NCI-H2081 treated with DMSO at 0.1 percent for 48 hours (cell line): ENCODE results near the gene FSTL4.

ENCODE experiments used
- DNase-seq: peaks from one replicate; lab custom pipeline; 2025; lab: John Stamatoyannopoulos, UW

Gene FSTL4

DNA sequence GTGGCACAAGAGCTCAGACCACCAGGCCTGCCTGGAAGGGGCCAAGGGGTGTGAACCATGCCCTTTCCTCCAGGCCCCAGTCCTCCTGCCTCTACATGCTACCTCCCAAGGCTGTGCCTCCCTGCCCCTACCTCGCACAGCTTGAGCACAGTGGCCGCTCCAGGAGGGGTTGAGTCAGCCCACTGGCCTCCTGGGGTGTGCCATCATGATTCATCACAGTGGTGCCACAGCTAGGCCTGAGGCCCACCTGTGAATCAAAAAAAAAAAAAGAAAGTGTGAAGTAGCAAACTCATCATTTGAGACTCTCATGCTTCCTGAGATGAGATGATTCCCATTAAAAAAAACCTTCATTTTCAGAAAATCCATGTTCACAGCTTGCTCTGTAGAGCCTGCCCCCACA lies 320.0 kb downstream of the FSTL4 start:
- no peak for DNase-seq

DNA sequence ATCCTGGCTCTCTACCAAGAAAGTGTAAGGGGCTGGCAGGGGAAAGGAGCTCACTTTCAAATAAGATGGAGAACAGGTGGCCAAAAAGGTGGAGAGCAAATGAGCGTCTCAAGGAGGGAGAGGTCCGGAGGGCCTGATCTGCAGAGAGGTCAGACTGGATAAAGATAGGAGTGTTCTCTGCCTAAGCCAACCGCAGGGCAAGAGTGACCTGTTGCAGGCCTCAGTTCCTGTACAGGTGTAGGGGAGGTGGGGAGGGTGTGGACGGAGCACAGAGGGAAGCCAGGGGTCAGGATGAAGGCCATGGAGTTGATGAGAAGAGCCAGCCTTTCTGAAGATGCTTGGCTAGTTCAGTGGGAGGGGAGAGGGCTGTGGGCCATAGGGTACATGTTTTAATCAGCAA lies 320.8 kb downstream of the FSTL4 start:
- DNase-seq = no peak

DNA sequence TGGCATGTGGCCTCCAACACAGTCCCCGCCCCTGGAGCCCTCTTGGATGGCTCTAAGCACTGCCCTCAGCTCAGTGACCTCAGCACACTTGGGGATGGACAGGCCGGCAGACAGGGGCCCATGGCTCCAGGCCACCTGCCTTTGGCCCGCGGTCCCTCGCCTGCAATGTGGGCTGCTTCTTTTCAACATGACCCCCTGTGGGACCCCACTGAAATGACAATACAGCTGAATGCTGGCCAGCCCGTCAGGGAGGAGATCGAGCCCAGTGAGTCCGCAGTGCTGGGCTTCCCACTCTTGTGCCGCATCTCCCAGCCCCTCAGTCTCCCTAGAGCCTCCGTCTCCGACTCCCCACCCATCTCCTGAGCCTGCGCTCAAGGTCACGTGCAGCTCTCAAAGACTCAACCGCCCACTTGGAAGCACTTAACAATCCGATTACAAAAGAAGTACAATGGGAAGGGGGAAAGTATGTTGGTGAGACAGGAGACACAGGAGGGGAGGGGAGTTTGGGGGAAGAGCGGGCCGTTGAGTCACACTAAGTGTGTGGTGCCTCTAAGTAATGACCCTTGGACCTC lies 321.6 kb downstream of the FSTL4 start:
- no peak for DNase-seq

DNA sequence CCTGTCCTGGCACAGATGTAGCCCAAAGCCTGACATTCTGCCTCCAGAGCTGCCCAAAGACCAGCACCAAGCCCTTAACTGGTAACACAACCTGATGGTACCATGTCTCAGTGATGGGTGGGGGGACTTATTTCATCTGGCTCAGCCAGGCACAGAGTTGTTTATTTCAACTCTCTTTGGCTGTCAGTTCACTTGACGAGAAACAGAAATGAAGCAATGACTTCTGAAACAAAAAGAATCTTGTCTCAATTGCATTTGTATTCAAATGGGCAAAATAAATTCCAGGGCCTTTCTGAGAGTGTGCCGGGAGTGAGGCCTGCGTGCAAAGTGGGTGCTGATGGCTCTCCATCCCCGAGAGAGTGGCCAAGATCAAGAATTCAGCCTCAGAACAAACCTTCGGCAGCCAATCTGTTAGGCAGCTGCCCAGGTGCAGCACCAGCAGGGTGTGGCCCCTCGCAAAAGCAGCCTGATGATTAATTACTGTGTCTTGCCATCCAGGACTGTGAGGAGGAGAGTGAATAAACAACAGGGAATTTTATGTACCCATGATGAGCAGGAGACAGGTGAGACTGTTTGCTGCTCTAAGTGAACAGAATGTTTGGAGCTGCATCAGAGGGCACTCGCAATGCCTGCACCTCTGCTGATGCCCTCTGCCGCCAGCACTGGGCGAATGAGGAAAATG lies 322.5 kb downstream of the FSTL4 start:
- DNase-seq = no peak

DNA sequence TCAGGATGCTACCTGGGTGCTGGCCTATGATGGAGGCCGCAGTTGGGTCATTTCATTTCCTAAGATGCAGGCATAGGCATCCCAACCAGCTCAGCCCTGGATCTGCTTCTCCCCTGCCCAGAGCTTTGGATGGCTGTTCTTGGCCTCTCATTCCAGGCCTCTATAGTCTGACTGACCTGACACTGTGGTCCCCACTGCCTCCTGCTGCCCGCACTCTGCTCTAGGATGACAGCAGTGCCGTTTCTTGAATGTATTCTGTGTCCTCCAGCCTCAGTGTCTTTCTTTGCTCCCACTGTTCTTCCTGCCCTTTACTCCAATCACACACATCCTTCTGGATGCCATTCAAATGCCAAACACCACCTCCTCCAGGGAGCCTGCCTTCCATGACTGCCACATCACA lies 324.8 kb downstream of the FSTL4 start:
- DNase-seq = no peak

DNA sequence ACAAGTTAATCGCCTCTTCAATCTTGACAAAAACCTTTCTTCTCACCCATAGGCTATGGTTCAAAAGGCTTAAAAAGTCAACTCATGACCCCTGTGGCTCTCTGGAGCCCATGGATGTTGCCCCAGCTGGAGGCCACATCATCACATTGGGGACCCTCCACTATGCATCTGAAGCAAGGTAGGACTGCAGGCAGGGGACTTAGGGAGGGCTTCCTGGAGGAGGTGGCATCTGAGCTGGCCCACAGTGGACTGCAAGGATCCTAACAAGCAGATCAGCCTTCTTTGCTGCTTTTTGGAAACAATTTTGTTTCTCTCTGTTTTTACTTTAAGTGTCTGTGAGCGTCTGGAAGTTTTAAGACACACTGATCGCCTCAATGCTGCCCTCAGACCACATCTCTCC lies 325.9 kb downstream of the FSTL4 start:
- DNase-seq = no peak

DNA sequence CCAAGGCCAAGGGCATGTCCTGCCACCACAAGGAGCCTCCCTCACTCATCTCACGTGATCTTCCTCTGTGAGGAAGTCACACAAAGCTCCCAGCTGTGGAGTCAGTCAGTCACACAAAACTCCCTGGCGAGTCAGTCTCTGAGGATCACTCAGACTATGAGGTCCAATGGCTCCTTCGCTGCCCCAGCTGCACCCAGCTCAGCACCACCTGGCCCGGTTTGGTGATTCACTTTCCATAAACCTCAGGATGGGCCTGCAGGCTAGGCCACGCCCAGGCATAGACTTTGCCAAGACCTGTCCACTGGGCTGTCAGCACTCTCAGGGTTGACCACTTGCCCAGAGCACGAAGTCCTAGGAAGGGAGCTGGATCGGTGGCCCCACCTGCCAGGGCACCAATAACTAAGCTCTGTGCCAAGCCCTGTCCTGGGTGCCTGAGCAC lies 326.7 kb downstream of the FSTL4 start:
- DNase-seq = no peak

DNA sequence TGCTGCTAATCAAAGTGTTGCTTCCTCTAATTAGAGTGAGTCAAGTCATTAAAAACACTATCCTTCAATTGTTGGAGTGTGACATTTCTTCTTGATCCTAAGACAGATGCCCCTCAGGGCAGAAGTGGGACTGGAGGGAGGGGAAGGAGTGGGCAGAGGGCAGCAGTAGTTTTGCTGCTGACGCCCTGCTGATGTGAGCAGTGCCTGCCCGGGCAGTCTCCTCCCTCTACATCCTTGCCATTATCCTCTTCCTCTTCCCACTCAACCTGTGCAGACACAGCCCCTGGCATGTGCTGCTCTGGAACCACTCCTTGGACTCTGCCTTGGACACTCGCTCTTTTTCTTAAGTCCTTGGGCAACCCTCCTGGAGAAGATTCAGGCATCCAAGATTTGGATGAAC lies 328.0 kb downstream of the FSTL4 start:
- DNase-seq = no peak

DNA sequence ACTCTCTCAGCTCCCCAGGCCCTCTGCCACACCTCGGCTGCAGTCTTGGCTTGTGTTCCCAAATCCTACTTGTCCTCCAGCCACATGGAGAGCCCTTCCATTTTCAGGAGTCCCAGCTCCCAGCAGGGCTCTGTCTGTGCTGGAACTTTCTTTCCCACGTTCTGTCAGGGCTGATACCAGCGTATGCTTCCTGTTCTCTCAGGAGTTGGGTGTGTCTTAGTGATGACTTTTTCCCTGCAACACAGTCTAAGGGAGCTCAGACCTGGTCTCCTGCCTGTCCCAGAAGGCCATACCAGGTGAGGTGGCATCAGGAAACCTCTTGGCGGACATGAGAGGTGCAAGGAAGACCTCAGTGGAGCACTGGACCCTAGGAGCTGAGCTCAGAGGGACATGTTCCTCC lies 334.0 kb downstream of the FSTL4 start:
- no peak for DNase-seq

DNA sequence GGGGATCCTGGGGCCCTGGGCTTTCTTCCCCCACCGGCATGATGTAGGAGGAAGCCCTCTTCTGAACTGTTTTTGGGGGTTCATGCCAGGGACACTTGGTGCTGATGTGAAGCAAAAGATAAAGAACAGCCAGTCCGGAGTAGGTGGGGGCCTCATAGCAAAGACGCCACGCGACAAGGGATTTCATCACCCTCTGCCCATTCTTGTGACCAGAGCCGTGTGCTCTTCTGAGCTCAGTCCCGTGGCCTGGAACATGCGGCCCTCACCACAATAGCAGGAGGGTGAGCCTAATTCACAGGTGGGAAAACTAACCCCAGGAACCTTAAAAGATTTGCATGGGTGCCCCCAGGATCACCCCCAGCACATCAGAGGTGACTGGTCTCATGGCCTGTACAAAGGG lies 334.6 kb downstream of the FSTL4 start:
- DNase-seq = no peak

DNA sequence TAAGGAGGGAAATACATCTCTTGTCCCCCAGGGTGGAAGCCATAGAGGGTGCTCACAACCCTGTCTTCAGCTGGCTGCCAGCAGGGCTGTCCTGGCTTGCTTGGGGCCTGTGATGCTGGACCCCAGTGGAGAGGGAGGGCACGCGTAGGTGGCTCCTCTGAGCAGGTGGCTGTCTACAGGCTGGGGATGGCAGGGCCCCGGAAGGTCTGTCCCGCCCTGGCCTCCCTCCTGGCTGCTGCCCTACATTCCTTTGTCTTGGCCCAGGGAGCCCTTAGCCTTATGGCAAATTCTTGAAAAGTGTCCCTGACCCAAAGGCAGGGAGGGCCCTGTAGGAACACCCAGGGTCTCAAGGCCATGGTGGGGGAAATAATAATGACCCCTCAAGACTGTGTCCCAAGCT lies 336.2 kb downstream of the FSTL4 start:
- DNase-seq = no peak

DNA sequence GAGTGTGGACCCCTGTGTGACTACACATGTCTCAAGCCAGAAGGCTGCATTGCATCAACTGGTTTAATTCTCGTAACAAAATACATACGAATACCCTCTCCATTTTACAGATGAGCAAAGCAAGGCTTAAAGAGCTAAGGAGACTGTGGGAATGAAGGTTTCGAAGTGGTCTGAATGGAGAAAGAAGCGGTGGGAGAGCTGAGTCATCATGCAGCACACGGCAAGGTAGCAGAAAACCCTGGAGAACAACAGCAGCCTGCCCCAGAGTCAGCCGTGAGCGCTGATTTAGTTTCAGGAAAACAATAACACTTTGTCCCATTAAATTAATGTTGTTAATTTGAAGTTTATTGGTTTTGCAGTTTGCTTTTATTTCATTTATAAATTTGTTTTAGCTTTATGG lies 336.7 kb downstream of the FSTL4 start:
- DNase-seq = no peak

DNA sequence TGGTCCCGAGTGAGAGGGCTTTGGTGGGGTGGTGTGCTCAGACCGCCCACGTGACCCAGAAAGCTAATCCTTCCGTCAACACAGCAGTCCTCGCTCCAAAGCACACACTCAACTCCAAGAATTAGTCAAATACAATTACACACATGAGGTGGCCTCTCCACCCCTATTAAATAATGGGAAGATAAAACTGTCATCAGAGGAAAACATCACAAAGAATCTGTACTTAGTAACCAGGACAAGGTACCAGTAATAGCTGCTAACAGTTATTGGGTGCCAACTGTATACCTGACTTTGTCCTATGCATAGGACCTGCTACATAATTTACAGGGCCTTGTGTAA lies 337.8 kb downstream of the FSTL4 start:
- DNase-seq = no peak

DNA sequence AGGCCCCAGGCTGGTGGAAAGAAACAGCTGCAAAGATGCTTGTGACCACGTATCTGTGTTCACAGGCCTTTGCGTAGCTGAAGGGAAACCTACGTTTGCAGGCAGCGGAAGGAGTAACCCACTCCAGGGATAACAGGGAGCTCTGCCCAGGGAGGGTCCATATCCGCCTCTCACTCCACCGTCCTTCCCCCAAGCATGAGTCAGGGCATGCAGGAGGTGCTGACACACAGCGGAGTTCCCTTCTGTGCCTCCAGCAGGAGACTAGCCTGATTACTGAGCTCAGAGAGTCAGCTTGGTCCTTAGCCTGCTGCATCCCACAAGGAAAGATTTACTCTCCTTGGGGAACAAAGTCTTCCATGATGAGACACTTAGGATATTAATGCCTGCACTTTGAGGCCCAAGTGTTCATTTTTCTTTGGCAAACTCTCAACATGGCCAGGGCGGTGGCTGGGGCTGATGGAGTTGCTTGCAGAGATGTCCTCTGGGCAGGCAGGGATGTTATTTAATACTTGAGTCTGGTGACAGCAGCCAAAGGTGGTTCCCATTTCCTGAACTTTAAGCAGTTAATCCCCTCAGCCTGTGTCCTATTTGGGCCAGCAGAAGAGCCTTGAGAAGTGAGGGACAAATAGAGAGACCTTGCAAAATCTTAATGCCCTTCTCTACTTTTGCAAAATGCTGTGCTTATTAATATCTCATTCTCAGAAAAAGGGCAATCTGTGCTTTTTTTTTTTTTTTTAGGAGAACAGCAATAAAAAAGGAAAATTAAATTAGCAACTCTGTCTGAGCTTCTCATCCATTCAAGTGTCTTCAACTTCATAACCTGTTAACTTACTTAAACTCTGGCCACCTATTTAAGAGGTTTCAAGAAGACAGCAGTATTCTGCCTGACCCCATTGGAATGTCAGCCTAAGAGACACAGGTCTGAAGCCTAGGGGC lies 338.4 kb downstream of the FSTL4 start:
- no peak for DNase-seq

DNA sequence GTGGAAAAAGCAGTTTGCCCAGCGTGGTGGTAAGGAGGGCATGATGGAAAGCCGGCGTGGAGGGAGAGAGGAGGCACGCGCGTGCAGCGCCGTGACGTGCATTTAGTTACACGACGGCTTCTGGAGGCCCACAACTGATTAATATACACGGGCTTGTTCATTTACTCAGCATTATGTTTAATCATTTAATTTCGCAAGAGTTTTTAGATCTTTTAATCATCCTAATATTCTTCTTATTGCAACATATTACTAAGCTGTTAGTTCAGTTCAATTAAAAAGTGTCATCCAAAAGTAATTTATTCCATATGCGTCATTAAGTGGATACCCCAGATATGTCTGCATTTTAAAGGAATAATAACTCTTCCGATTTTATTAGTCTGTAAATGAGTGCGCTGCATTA lies 340.0 kb downstream of the FSTL4 start:
- no peak for DNase-seq

DNA sequence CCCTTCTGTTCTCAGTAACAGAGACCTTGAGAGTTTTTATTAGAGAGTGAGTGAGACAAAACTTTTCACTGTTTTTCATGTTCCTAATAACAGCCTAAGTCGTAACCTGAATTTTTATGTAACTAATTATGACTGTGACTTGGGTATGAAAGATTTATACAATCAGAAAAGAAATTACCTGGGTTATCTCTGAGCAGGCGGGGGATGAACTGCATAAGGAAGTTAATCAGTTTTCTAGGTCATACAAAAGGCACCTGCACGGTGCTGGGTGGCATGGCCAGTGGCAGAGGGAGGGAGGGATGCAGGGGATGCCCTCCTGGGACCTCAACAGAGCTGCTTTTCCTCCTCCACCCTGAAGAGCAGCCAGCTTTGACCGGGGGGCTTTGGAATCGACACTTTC lies 340.7 kb downstream of the FSTL4 start:
- DNase-seq = no peak

DNA sequence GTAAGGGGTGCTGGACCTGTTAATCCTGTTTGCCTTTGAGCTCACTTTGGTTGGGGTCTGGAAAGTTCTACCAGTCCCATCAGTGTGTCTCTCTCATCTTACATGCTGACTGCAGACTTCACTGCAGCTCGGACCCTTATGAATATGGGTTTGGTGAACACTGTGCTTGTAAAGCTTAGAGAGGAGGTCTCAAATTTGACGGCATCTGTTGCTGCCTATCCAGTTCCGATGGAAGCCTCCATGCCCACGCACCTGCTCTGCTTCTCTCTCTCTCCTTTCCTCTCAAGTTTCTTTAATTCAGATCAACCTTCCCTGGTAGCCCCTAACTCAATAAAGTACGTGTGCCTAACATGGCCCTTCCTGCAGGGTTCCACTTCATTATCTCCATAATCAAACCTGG lies 342.6 kb downstream of the FSTL4 start:
- no peak for DNase-seq

DNA sequence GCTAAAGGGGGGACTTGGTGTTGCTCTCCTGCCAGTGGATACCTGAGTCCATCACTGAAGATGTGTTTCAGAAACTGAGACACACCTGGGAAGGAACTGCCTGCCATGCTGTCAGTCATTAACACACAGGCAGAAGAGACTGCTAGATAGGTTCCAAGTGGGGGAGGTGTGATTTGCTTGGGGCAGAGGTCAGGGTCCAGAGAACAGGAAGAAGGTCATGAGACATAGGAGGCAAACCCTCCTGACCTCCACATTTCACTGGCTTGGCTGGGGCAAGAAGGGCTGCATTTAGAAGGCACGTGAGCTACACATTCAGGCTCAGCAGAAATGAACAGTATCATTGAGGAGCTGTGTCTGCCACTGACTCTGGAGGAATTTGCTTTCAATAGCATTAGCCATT lies 344.7 kb downstream of the FSTL4 start:
- DNase-seq = no peak

DNA sequence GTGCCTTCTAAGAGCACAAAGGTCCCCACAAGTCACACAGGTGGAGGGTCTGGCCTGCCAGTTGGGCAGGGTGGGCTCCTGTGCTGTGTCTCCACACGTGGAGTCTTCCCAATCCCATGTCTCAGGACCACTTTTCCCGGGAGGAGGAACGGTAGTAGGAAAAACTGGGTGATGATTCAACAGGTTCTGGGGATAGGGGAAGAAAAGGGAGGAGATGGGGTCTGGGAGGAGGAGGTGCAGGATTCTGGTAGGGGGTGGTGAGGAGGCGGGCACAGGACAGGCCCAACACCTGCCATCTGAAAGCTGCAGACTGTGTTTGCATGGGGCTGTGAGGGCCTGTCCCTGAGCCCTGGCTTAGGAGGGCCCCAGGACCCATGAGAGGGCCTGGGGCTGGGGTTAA lies 345.4 kb downstream of the FSTL4 start:
- DNase-seq = no peak

DNA sequence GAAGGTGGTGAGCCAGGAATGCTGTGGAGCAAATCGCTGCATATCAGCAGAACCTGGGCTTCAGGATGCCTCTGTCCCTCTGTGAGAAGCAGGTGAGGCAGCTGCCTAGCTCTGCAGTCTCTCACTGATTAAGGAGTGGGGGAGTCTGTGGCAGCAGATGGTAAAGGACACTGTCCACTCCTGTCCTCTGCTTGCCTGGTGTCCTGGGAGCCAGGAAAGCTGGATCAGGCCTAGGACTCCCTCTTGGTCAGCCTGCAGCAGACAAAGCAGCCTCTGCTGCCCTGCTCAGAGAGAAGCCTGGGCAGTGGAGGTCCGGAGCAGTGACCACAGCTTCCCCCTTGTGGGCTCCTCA lies 345.8 kb downstream of the FSTL4 start:
- DNase-seq = no peak

DNA sequence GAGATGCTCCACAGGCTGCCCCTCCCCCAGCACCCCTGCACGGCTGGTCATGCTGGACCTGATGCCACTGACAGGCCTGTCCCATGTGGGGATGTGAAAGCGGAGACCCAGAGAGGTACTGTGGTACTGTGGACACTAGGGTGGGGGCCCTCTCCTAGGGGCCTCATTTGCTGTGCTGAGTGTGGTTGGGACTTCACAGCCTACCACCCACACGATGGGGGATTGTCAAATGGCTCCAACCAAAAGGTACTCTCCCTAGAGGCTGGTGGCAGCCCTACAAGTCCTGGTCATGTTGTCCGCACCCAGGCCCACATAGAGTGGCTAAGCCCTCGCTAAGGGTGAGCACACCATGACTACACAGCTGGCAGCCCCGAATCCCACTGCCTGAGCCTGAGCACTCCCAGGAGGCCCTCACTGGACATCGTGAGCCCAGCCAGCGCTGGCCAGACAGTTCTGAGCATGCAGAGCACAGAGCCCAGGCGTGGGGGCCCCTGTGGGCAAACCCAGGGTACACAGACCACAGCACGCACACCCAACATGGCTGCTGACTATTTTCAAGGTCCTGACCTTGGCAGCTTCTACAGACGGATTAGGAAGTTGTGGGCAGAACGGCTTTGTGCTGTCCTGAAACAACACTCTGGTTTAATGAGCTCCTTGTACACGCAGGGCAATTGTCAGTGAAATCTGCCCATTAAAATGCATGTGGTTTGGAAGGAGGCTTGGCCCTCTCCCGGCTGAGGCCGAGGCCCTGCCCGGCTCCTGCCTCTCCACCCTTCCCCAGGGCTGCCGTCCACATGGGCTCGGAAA lies 346.4 kb downstream of the FSTL4 start:
- no peak for DNase-seq

DNA sequence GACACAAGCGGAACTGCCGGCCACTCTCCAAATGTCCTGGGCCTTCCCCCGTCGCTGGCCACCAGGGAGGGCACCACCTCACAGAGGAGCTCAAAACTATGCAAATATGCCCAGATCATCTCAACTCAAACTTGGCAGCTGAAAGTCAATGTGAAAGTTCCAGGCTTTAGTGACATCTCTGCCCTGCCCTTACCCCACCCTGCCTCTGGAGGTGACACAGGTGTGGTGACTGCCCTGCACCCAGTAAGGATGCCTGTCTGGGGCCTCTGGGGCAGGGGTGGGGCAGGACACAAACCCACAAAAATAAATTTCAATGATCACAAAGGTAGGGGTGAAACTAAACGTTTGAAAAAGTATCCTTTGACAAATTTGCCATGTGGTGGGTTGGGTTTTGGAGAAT lies 347.1 kb downstream of the FSTL4 start:
- DNase-seq = no peak

DNA sequence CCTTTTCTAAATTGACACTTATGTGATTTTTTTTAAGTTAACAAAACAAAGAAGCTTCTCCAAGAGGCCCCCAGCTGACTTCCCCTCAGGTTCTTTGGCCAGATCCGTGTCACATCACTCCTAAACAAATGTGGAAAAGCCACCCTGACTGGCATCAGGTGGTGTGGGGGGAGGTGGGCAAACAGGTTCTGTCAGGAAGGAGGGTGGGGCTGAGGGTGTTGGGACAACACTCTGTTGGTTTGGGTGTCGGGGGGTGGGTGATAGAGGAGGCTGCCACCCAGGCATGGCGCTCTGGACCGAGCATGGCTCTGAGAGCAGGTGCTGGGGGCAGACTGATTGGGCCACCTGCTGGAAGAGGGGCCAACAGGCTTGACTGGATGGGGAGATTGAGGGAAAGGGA lies 349.7 kb downstream of the FSTL4 start:
- DNase-seq = no peak
